PFSK-1 (cell line): ENCODE data around the gene MYO16.

Experiments
- REST ChIP-seq, 2 experiments: IDR thresholded peaks; 2 replicates each; pipeline versions ENCODE4 v1.6.1 to v1.8.0; 2011 to 2012; ENCODE audit warnings: low read depth in 2 of 2, low read length in 2 of 2, control low read depth in 1 of 2, inconsistent platforms in 1 of 2, mild to moderate bottlenecking in 1 of 2, moderate library complexity in 1 of 2; ENCODE audit not compliant: insufficient read depth in 1 of 2
- SIN3A ChIP-seq: IDR thresholded peaks from 2 replicates; pipeline ENCODE4 v1.6.1; 2012; ENCODE audit warnings: mild to moderate bottlenecking, low read length, moderate library complexity, borderline replicate concordance; ENCODE audit not compliant: insufficient read depth

- TF ChIP-seq REST (IDR thresholded peaks at IDR 0.05; ENCODE audit: insufficient read depth in 1 of 2, low read depth in 2 of 2, low read length in 2 of 2), result no peak
- TF ChIP-seq SIN3A, result no peak
Measured at GRCh38 chr13:108964606-108965005, 335.2 kb downstream of the MYO16 start.
